ENCODE results near the gene AQP7.

DNA sequence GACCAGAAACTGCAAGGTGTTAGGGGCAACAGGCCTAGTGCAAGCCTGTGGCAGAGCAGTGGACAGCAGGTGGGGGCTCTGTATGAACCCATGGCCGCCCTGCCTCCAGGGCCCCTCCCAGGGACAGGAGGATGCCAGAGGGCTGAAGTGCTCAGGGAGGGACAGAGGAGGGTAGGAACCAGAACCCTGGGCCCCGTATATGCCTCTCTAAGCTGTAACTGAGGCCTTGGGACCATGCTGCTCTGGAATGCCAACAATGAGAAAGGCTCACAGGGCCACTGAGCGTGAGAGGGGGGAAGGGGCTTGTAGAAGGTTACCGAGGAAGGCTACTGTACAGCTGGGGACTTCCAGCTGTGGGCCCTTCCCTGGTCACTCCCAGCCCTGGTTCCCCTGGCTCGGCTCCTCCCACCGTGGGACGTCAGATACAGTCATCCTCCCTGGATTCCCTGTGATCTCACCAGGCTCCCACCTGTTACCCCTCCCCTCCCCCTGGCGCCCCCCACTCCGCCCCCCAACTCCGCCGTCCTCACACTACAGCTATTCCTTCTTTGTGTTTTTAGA is 21.1 kb downstream of the AQP7 start:
- TF ChIP-seq, protein P1, sequence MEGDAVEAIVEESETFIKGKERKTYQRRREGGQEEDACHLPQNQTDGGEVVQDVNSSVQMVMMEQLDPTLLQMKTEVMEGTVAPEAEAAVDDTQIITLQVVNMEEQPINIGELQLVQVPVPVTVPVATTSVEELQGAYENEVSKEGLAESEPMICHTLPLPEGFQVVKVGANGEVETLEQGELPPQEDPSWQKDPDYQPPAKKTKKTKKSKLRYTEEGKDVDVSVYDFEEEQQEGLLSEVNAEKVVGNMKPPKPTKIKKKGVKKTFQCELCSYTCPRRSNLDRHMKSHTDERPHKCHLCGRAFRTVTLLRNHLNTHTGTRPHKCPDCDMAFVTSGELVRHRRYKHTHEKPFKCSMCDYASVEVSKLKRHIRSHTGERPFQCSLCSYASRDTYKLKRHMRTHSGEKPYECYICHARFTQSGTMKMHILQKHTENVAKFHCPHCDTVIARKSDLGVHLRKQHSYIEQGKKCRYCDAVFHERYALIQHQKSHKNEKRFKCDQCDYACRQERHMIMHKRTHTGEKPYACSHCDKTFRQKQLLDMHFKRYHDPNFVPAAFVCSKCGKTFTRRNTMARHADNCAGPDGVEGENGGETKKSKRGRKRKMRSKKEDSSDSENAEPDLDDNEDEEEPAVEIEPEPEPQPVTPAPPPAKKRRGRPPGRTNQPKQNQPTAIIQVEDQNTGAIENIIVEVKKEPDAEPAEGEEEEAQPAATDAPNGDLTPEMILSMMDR (IDR thresholded peaks at IDR 0.05; ENCODE audit: low read length) = no peak
- TF ChIP-seq EZH2 (optimal IDR thresholded peaks at IDR 0.05; ENCODE audit: low read depth, low read length) = no peak
